HG03439 (cell line): ENCODE results near the gene CEP128.

ENCODE experiments used
- ATAC-seq: cut with Tn5 transposase; IDR thresholded peaks from one replicate; pipeline ENCODE4 v1.9.1; 2021; ENCODE audit warnings: mild to moderate bottlenecking, moderate library complexity; ENCODE audit not compliant: unreplicated experiment

The CEP128 gene

GRCh38 chr14:80621701-80622100 is 319.8 kb downstream of the CEP128 start:
- peak; percentile 98 for ATAC-seq

GRCh38 chr14:80620434-80620833 is 321.1 kb downstream of the CEP128 start:
- no peak for ATAC-seq

- ATAC-seq, result no peak
These were observed 322.7 kb downstream of the CEP128 start for GRCh38 chr14:80618751-80619329.

GRCh38 chr14:80615831-80616230 is 325.7 kb downstream of the CEP128 start:
- ATAC-seq, result peak; percentile 94

- ATAC-seq, result no peak
These were observed 332.5 kb downstream of the CEP128 start for GRCh38 chr14:80609055-80609454.

GRCh38 chr14:80608563-80608962 is 333.0 kb downstream of the CEP128 start:
- ATAC-seq, result no peak

GRCh38 chr14:80607430-80608190 is 333.9 kb downstream of the CEP128 start:
- no peak for ATAC-seq

- no peak for ATAC-seq
These were observed 335.2 kb downstream of the CEP128 start for GRCh38 chr14:80606347-80606772.

GRCh38 chr14:80605536-80605935 is 336.0 kb downstream of the CEP128 start:
- ATAC-seq, result no peak

- ATAC-seq, result no peak
These were observed 338.6 kb downstream of the CEP128 start for GRCh38 chr14:80602946-80603345.

GRCh38 chr14:80587096-80587724 is 354.3 kb downstream of the CEP128 start:
- peak; percentile 97 for ATAC-seq

- no peak for ATAC-seq
These were observed 355.4 kb downstream of the CEP128 start for GRCh38 chr14:80586131-80586530.

GRCh38 chr14:80585506-80585835 is 356.1 kb downstream of the CEP128 start:
- ATAC-seq, result no peak

GRCh38 chr14:80584744-80585505 is 356.6 kb downstream of the CEP128 start:
- no peak for ATAC-seq

- no peak for ATAC-seq
These were observed 363.9 kb downstream of the CEP128 start for GRCh38 chr14:80577599-80577998.

- no peak for ATAC-seq
These were observed 365.1 kb downstream of the CEP128 start for GRCh38 chr14:80576401-80576800.

- ATAC-seq, result no peak
These were observed 365.8 kb downstream of the CEP128 start for GRCh38 chr14:80575763-80576162.

- ATAC-seq, result no peak
These were observed 368.9 kb downstream of the CEP128 start for GRCh38 chr14:80572666-80573065.

GRCh38 chr14:80570930-80571298 is 370.6 kb downstream of the CEP128 start:
- no peak for ATAC-seq

- ATAC-seq, result no peak
These were observed 373.5 kb downstream of the CEP128 start for GRCh38 chr14:80567905-80568536.

GRCh38 chr14:80565001-80565400 is 376.5 kb downstream of the CEP128 start:
- ATAC-seq, result no peak
